Stimulated activated naive CD4-positive, alpha-beta T cell (primary cell): ENCODE measurements around the gene GNAI3.

Experiments
- DNase-seq, 6 experiments: peaks; one replicate each; lab custom pipeline; 2025; lab: John Stamatoyannopoulos, UW

Gene GNAI3

GRCh38 chr1:109598655-109599054, 50.2 kb downstream of the GNAI3 start:
- DNase-seq, result no peak

GRCh38 chr1:109603229-109603628, 54.8 kb downstream of the GNAI3 start:
- DNase-seq, result no peak

- DNase-seq, result no peak
Measured at GRCh38 chr1:109605381-109605780, 57.0 kb downstream of the GNAI3 start.

- no peak for DNase-seq
Measured at GRCh38 chr1:109609881-109610280, 61.5 kb downstream of the GNAI3 start.

DNA sequence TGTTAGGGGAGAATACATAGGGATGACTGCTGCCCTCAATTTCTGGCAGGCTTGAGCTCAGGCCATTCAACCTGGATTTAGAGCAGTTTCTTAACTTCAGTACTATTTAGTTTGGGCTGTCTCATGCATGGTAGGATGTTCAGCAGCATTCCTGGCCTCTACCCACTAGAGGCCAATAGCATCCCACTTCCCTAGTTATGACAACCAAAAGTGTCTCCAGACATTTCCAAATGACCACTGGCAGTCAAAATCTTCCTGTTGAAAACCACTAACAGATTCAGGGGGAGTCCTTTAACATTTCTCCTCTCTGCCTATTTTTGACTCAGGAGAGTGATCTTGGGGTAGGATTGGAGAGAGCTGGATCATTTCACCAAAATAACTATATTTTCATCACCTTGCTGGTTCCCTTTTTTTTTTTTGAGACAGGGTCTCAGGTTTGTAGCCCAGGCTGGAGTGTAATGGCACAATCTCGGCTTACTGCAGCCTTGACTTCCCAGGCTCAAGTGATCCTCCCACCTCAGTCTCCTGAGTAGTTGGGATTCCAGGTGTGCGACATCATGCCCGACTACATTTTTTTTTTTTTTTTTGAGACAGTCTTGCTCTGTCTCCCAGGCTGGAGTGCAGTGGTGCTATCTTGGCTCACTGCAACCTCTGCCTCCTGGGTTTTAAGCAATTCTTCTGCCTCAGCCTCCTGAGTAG, 62.3 kb downstream of the GNAI3 start:
- DNase-seq, result no peak

DNA sequence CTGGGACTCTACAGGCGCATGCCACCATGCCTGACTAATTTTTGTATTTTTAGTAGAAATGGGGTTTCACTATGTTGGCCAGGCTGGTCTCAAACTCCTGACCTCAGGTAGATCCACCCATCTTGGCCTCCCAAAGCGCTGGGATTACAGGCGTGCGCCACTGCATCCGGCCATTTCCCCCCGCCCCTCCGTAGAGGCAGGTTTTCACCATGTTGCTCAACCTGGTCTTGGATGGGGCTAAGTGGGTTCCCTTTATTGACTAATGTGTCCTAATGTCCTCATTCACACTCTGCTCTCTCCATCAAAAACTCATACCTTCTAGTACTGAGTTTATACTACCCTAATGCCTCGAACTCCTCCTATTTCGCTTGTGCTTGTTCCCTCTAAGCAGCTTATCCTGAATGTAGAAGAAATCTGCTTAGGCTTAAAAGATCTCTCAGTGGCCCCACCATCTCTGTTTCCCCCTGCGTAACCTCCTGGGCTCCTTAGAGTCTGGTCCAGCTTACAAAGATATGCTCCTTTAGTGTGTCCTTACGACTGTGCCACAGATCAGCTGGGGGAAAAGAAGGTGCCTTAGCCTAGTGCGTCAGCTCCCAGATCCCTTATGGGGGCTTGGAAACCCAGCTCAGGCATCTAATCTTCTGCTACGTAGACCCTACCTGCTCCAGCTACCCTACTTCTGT, 63.0 kb downstream of the GNAI3 start:
- DNase-seq, result no peak

DNA sequence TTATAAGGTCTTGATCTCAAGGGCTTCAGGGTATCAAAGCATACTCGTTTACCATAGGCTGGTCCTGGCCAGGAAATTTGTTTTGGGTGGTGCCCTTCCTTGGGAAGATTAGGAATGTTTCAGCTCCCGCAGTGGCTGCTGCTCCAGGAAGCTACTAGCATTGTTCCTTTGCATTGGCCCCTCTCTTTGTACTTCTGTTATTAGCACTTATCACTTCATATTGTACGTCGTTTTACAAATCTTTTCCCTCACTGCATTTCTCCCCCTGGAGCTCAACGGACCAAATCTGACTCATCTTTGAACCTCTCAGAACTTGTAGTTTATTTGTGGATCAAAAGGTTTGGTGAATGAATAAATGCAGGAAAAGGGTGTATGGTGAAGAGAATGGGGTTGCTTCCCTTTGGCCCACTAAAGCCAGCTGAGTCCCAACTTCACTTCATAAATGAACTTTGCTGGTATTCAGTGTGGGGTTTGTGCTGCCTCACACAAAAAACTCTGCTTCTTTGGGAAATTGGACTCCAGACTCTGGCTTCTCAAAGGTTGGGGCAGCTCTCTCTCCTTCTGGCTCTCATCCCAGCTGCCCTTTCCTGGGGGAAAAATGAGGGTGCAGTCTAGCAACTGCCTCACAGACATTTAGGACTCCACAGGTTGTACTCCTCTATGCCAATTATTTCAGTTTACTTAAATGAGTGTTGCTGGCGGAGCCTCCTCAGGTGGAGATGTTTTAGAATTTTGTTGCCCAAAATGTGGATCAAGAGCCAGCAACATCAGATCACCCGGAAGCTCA, 65.1 kb downstream of the GNAI3 start:
- DNase-seq, result no peak

DNA sequence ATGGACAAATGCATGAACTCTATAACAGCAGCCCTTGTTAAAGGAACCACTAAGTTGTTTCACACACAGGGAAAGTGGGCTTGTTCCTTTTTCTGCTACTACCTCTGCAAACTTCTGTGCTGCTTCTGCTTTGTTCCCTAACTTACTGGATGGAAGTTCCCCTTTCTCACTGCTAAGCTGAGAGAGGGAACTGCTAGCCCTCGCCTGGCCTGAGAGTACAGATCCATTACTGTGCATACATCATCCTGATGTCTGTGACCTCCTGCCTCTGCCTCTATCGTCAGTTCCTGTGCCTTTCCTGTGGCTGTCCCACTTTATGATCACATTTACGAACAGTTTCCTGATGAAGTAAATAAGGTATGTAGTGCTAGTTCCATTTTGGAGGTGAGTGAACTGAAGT, 67.5 kb downstream of the GNAI3 start:
- DNase-seq, result peak in 1 of 6 experiments; percentile 18

- no peak for DNase-seq
Measured at GRCh38 chr1:109616391-109616790, 68.0 kb downstream of the GNAI3 start.

DNA sequence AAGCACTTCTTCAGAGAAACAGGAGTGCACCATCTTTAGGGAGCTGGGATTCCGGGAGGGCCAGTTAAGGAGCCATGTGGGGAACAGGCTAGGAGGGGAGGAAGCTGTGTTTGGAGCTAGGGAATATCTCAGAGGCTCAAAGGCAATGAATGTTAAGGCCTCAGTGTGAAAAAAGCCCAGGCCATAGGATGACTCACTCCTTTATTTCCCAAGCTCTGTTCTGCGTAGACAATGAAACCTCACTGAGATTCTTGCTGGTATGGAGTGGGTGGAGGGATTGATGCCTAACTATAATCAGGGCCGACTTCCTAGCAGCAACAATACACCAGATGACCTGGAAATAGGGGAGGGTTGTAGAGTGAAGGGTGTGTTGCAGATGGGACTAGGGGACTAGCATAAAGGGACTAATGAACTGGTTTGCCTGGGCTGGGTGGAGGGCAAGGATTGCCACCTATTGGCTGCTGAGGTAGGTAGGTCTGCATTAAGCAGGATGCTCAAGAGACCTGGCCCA, 68.9 kb downstream of the GNAI3 start:
- DNase-seq, result no peak

GRCh38 chr1:109618661-109619575, 70.5 kb downstream of the GNAI3 start:
- DNase-seq, result no peak

GRCh38 chr1:109619576-109620400, 71.4 kb downstream of the GNAI3 start, which contains the start of the genes AMPD2 and GNAT2:
TSS of gene AMPD2 (plus strand) at chr1:109619837. CDS start at chr1:109621176, 1,339 bp downstream.
TSS of gene GNAT2 (minus strand) at chr1:109619616. CDS start at chr1:109612870, 6,746 bp downstream.
- peak; percentile 34 to 65 (median 59) for DNase-seq

GRCh38 chr1:109620401-109620791, 72.0 kb downstream of the GNAI3 start:
- no peak for DNase-seq

DNA sequence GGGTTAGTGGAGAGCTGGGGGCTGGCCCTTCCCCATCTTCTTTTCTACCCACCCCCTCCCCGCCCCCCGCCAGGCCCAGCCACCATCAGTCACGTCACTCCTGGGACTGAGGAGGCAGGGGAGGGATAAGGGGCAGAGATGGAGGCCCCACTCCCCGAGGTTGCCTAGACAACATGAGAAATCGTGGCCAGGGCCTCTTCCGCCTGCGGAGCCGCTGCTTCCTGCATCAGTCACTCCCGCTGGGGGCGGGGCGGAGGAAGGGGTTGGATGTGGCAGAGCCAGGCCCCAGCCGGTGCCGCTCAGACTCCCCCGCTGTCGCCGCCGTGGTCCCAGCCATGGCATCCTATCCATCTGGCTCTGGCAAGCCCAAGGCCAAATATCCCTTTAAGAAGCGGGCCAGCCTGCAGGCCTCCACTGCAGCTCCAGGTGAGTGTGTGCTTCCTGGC, 72.4 kb downstream of the GNAI3 start:
- DNase-seq, result peak; percentile 91 to 94 (median 91)

DNA sequence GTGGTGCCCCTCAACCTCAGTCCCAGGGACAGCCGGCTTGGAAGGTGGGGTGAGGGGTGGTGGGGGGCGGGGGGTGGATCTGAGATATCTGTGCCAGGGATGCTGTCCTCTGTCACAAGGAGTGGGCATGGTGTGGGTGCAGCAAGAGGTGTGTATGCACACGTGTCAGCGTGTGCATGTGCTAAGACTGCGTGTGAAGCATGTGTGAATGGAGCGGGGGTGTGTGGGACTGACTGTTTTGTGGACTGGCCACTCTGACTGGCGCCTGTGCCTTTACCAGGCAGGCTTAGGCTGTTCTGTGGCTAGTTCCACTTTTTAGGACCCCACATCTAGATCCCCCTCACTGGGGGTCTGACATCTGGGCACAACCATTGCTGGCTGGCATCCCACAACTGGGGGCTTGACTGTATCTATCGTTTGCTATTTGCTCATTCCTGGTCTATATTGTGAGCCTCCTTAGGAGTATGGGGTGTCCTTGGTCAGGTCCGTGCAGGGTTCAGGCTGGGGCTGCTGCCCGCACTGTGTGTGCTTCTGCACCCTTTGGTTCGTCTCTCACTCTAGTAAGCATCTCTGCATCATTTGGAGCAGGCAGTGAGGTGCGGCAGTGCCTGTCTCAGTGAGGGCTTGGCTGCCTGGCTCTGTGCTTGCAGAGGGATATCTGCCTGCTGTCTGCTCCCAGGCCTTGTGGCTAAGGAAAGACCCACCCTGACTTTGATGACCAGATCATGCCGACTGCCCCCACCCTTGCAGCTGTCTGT, 73.1 kb downstream of the GNAI3 start:
- no peak for DNase-seq

DNA sequence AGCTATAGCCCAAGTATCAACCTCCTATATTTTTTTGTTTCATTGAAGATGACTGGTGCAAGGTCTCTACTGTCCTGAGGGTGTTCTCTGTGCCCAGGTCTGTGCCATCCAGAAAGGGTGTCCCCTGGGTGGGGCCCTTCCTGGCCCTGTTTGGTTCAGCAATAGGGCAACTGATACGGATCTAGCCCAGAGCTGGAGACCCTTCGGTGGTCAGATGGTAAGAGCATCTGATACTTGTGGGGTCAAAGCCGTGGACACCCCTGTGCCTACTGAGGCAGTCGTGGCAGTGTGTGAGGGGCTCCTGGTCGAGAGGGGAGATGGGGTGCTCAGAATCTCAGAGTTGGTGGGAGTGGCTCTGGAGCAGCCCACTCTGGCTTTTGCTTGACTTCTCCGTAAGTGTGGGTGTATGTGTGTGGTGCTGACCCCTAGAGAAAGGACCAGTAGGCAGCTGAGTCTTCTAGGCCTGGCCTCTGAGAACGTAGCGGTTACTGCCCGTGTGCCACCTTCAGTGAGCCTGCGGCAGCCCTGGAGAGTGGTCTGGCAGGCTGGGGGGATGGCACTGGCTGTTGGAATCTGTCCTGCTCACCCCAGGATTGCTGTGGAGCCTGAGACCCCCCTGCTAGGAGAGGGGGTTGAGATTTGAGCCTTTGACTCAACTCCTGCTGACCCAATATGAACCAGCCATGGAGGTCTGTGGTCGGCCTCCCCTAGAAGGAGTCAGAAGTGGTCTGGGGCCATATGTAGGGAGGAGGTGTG, 73.9 kb downstream of the GNAI3 start:
- DNase-seq, result no peak

GRCh38 chr1:109622895-109623294, 74.5 kb downstream of the GNAI3 start:
- DNase-seq, result no peak

- no peak for DNase-seq
Measured at GRCh38 chr1:109623601-109624161, 75.3 kb downstream of the GNAI3 start.
